SU-DHL-6 (cell line): ENCODE results near the gene MMRN1.

Experiments
- H2AFZ ChIP-seq: fragments of 200-600 bp; sonication (generic); 2 replicates; pipeline ENCODE4 v1.6.1; 2014; ENCODE audit warnings: low read depth, mild to moderate bottlenecking, moderate library complexity, mixed read lengths, antibody characterized with exemption, low read length; ENCODE audit not compliant: severe bottlenecking
- H3F3A ChIP-seq: fragments of 200-600 bp; shearing (Covaris generic); 2 replicates; pipeline ENCODE4 v1.6.0; 2016; ENCODE audit warnings: antibody characterized with exemption, mild to moderate bottlenecking; ENCODE audit not compliant: insufficient read depth
- H3K27ac ChIP-seq: fragments of 200-600 bp; sonication (generic); 2 replicates; pipeline ENCODE4 v1.5.1; 2016; ENCODE audit warnings: low read depth, mild to moderate bottlenecking, low read length, moderate library complexity, mixed read lengths
- H3K27me3 ChIP-seq: fragments of 200-600 bp; sonication (generic), shearing (Covaris generic); 2 replicates; pipeline ENCODE4 v1.6.0; 2014; ENCODE audit warnings: mild to moderate bottlenecking, low read length
- H3K36me3 ChIP-seq: fragments of 200-600 bp; sonication (generic); 2 replicates; pipeline ENCODE4 v1.6.1; 2014; ENCODE audit warnings: mild to moderate bottlenecking, low read length, mixed read lengths
- H3K4me2 ChIP-seq: fragments of 300-600, 200-600 bp; shearing (Covaris generic), sonication (generic); 2 replicates; pipeline ENCODE4 v1.6.0; 2014; ENCODE audit warnings: low read length, low read depth, mild to moderate bottlenecking; ENCODE audit not compliant: poor library complexity, severe bottlenecking
- H3K4me3 ChIP-seq: fragments of 200-600 bp; sonication (generic); 2 replicates; pipeline ENCODE4 v1.5.1; 2014; ENCODE audit warnings: antibody characterized with exemption, low read length, mild to moderate bottlenecking, mixed read lengths; ENCODE audit not compliant: insufficient read depth, poor library complexity, severe bottlenecking
- H3K79me2 ChIP-seq: fragments of 200-600 bp; sonication (generic); 2 replicates; pipeline ENCODE4 v1.6.1; 2014; ENCODE audit warnings: mild to moderate bottlenecking, low read length, moderate library complexity; ENCODE audit not compliant: insufficient read depth
- H3K9ac ChIP-seq: fragments of 200-600 bp; sonication (generic); 2 replicates; pipeline ENCODE4 v1.7.0; 2014; ENCODE audit warnings: mild to moderate bottlenecking, low read length
- H3K9me2 ChIP-seq: fragments of 200-600 bp; sonication (generic); replicated peaks from 2 replicates; pipeline ENCODE4 v1.6.1; 2014; ENCODE audit warnings: low read length; ENCODE audit not compliant: insufficient read depth
- H3K9me3 ChIP-seq: fragments of 200-600 bp; sonication (generic); 2 replicates; pipeline ENCODE4 v1.6.1; 2014; ENCODE audit warnings: low read length, mixed read lengths; ENCODE audit not compliant: insufficient read depth
- H4K20me1 ChIP-seq: fragments of 200-600 bp; sonication (generic); 2 replicates; pipeline ENCODE4 v1.6.1; 2014; ENCODE audit warnings: low read depth, mild to moderate bottlenecking, antibody characterized with exemption, low read length, moderate library complexity, mixed read lengths
- CTCF ChIP-seq: fragments of 200-600 bp; sonication (generic); IDR thresholded peaks from one replicate; pipeline ENCODE4 v1.5.1; 2017; ENCODE audit warnings: antibody characterized with exemption, mild to moderate bottlenecking, low read length, moderate library complexity; ENCODE audit not compliant: insufficient read depth, poor library complexity, severe bottlenecking
- EZH2phosphoT487 ChIP-seq: fragments of 200-600 bp; sonication (generic), shearing (Covaris generic); conservative IDR thresholded peaks from 2 replicates; pipeline ENCODE4 v1.6.1; 2018; ENCODE audit warnings: mild to moderate bottlenecking, antibody characterized with exemption, low read length, moderate library complexity, mixed read lengths

The MMRN1 gene

DNA sequence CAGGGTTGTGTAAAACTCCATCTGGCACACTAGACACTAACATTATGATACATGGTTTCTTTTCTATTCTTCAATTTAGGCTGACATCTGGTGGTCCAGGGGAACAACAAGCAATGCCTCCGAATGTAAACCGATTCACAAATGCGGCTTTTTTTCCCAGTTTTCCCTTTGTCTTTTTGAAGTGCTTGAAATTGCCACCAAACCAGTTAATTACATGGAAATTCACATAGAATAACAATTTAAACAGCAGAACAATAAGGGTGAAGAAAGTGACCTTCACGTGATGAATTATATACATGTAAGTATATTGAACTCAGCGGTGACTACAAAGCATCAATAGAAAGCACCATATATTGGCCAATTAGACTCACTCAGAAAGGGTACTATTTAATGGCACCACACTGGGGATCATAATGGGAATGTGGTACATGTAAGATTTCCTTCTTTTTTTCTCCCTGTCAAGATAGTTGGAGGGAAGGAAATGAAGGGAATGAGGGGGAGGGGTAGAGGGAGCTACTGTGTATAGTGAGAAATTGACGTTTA lies 103.9 kb downstream of the MMRN1 start:
- Histone ChIP-seq H3K9ac (no peak overlapping the region), H3K4me3 (no peak overlapping the region), H3K27ac (no peak overlapping the region), H3F3A (no peaks in the 10 kb centered on the region), H3K4me2 (no peak overlapping the region), H3K9me2 (no peaks in the 10 kb centered on the region), H3K36me3 (no peaks in the 10 kb centered on the region), H3K79me2 (no peaks in the 10 kb centered on the region), H3K27me3 (no peaks in the 10 kb centered on the region), H2AFZ (no peak overlapping the region), H4K20me1 (no peaks in the 10 kb centered on the region), H3K9me3 (no peaks in the 10 kb centered on the region)
- TF ChIP-seq CTCF (no peak), EZH2phosphoT487 (no peak)

DNA sequence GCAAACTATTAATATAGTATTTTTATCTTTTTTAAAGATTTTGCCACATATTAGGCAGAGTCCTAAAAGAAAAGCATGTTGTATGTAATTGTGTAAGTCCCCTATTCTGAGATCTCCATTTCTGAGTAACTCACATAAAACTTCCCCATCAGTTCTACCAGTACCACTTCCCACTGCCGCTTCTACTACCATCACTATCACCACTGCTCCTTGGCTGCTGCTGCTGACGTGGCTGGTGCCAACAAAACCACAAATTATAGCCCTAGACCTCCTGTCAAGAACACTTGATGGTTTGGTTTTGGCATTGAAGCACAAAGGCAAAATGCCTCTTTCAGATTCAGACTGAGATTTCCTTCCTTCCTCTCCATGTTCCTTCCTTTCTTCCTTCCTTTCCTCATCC lies 106.4 kb downstream of the MMRN1 start:
- H3K9ac ChIP-seq, result no peak overlapping the region
- no peaks in the 10 kb centered on the region for H3K36me3 ChIP-seq
- no peak for TF ChIP-seq EZH2phosphoT487
- TF ChIP-seq CTCF, result no peak
- no peaks in the 10 kb centered on the region for H3K9me3 ChIP-seq
- no peaks in the 10 kb centered on the region for H4K20me1 ChIP-seq
- no peak overlapping the region for H3K27ac ChIP-seq
- no peak overlapping the region for H3K4me3 ChIP-seq
- H3K4me2 ChIP-seq, result no peak overlapping the region
- H3F3A ChIP-seq, result no peaks in the 10 kb centered on the region
- H2AFZ ChIP-seq, result no peak overlapping the region
- no peaks in the 10 kb centered on the region for H3K27me3 ChIP-seq
- no peaks in the 10 kb centered on the region for H3K79me2 ChIP-seq
- H3K9me2 ChIP-seq, result no peaks in the 10 kb centered on the region

GRCh38 chr4:90002441-90003062 lies 107.9 kb downstream of the MMRN1 start:
- Histone ChIP-seq H3K79me2 (no peaks in the 10 kb centered on the region), H3K9me3 (no peaks in the 10 kb centered on the region), H3K4me3 (no peak overlapping the region), H4K20me1 (no peaks in the 10 kb centered on the region), H3K27me3 (no peaks in the 10 kb centered on the region), H3K9ac (no peak overlapping the region), H3K36me3 (no peaks in the 10 kb centered on the region), H3K27ac (no peak overlapping the region), H2AFZ (no peak overlapping the region), H3K4me2 (no peak overlapping the region), H3K9me2 (no peaks in the 10 kb centered on the region), H3F3A (no peaks in the 10 kb centered on the region)
- TF ChIP-seq EZH2phosphoT487 (no peak), CTCF (no peak)
